ENCODE measurements around the gene ABCA6.

The ABCA6 gene

DNA sequence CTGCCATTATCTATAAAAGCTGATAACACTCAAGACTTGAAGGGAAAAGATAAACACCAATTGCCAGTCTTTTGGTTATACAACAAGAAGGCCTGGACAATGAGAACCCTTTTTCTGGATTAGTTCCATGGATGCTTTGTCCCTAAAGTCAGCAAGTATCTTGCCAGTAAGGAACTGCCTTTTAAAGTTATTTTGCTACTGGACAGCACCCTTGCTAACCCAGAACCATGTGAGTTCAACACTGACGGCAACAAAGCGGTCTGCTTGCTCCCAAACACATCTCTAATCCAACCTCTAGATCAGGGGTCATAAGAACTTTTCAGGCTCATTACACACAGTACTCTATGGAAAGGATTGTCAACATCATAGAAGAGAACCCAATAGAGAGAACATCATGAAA is 25.3 kb upstream of the ABCA6 start:
- ATAC-seq (replicated peaks; ENCODE audit: extremely low read depth, poor library complexity, severe bottlenecking) (no peak), DNase-seq (ENCODE audit: low spot score in 2 of 2) (no peak)
- Mint-ChIP-seq H3K36me3 (ENCODE audit: insufficient read depth) (no peaks in the 10 kb centered on the region), H3K4me1 (no peaks in the 10 kb centered on the region), H3K27me3 (no peaks in the 10 kb centered on the region), H3K27ac (ENCODE audit: low read depth) (no peak overlapping the region), H3K4me3 (no peak overlapping the region), H3K9me3 (no peaks in the 10 kb centered on the region)

DNA sequence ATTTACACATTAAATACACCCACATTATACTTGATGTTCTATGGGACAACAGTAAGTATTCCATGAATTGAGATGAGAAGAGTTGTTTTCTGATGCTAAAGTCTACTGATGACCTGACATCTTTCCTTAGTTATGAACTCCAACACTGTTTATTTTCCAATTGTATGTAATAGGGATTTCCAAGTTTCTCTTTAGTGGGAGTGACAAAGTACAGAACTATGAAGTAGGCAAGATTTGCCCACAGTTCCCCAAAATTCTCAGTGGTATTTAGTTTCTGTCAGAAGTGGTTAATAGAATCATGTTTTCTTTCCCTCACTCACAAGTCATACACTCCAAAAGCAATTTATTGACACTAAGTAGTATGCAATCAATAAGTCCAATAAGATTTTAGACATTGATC is 22.5 kb upstream of the ABCA6 start:
- DNase-seq (ENCODE audit: low spot score in 2 of 2) (no peak), ATAC-seq (replicated peaks; ENCODE audit: extremely low read depth, poor library complexity, severe bottlenecking) (no peak)
- Mint-ChIP-seq H3K27me3 (no peaks in the 10 kb centered on the region), H3K4me3 (no peak overlapping the region), H3K4me1 (no peaks in the 10 kb centered on the region), H3K9me3 (no peaks in the 10 kb centered on the region), H3K36me3 (ENCODE audit: insufficient read depth) (no peaks in the 10 kb centered on the region), H3K27ac (ENCODE audit: low read depth) (no peak overlapping the region)

DNA sequence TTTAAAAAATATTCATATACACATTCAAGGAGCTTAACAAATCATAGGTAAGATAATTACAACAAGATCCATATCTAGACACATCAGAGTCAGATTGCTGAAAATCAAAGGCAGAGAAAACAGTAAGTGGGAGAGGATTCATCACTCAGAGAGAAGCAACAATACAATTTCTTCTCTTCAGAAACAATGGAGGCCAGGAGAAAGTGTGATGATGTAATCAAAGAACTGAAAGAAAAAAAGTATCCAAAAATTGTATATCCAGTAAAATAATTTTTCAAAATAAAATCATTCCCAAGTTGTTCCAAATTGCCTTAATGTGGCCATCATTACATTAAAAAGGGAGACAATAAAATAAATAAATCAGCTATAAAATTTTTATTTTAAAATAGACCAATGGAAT is 17.7 kb upstream of the ABCA6 start:
- no peaks in the 10 kb centered on the region for H3K27me3 Mint-ChIP-seq
- H3K27ac Mint-ChIP-seq (ENCODE audit: low read depth), result no peak overlapping the region
- ATAC-seq (replicated peaks; ENCODE audit: extremely low read depth, poor library complexity, severe bottlenecking), result no peak
- no peaks in the 10 kb centered on the region for H3K9me3 Mint-ChIP-seq
- no peak overlapping the region for H3K4me3 Mint-ChIP-seq
- no peak for DNase-seq (ENCODE audit: low spot score in 2 of 2)
- no peaks in the 10 kb centered on the region for H3K4me1 Mint-ChIP-seq
- no peaks in the 10 kb centered on the region for H3K36me3 Mint-ChIP-seq (ENCODE audit: insufficient read depth)

GRCh38 chr17:69154267-69154666 is 12.6 kb upstream of the ABCA6 start:
- DNase-seq (ENCODE audit: low spot score in 2 of 2), result no peak
- H3K36me3 Mint-ChIP-seq (ENCODE audit: insufficient read depth), result no peaks in the 10 kb centered on the region
- H3K27ac Mint-ChIP-seq (ENCODE audit: low read depth), result no peak overlapping the region
- ATAC-seq (replicated peaks; ENCODE audit: extremely low read depth, poor library complexity, severe bottlenecking), result no peak
- H3K4me3 Mint-ChIP-seq, result no peak overlapping the region
- no peaks in the 10 kb centered on the region for H3K9me3 Mint-ChIP-seq
- H3K4me1 Mint-ChIP-seq, result no peaks in the 10 kb centered on the region
- peaks cover 7% of the 10 kb centered on the region for H3K27me3 Mint-ChIP-seq

GRCh38 chr17:69150333-69150732 is 8.6 kb upstream of the ABCA6 start:
- H3K36me3 Mint-ChIP-seq (ENCODE audit: insufficient read depth), result no peaks in the 10 kb centered on the region
- no peak overlapping the region for H3K27ac Mint-ChIP-seq (ENCODE audit: low read depth)
- H3K4me3 Mint-ChIP-seq, result no peak overlapping the region
- DNase-seq (ENCODE audit: low spot score in 2 of 2) (no peak), ATAC-seq (replicated peaks; ENCODE audit: extremely low read depth, poor library complexity, severe bottlenecking) (no peak)
- peaks cover 7% of the 10 kb centered on the region for H3K27me3 Mint-ChIP-seq
- no peaks in the 10 kb centered on the region for H3K4me1 Mint-ChIP-seq
- no peaks in the 10 kb centered on the region for H3K9me3 Mint-ChIP-seq

- Mint-ChIP-seq H3K9me3 (no peaks in the 10 kb centered on the region), H3K4me3 (no peak overlapping the region), H3K27me3 (peaks cover 28% of the 10 kb centered on the region), H3K27ac (ENCODE audit: low read depth) (no peak overlapping the region), H3K4me1 (no peaks in the 10 kb centered on the region), H3K36me3 (ENCODE audit: insufficient read depth) (no peaks in the 10 kb centered on the region)
- ATAC-seq (replicated peaks; ENCODE audit: extremely low read depth, poor library complexity, severe bottlenecking) (no peak), DNase-seq (ENCODE audit: low spot score in 2 of 2) (no peak)
Measured at GRCh38 chr17:69147460-69147859, 5.8 kb upstream of the ABCA6 start.

DNA sequence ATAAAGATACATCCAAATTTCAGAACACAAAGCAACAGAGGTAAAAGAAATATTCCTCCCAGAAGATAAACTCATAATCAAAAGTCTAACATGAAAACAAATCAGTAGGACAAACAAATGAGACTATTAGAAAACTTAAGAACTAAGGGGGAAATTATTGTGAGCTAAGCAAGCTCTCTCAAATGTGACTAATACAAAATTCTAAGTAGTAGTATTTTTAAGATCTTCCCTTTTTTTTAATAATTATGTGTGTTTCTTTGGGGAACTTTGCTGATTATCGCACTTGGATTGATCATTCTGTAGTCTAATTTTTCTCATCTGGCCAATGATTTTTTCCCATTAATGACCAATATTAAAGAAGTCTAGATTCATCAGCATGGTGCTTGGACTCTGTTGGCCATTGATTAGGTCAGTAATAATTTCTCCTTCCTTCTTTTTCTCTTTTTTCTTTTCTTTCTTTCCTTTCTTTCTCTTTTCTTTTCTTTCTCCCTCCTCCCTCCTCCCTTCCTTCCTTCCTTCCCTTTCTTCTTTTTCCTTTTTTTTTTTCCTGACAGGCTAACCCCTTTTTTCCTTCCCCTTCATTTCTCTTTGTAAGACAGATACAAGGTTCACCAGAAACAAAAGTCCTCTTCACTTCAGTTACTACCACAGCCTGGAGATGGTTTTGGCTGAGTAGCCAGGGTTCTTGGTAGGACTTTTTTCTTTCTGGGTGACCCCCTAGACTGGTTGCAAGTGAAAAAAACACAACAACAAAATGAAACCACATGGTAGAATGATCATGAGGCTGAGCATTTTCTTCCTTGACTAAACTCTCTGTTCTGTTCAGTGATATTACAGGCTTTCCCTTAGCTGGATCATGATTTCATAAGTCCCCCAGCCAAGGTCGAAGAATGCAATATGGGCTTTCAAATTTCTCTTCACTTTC is 2.9 kb upstream of the ABCA6 start:
- Mint-ChIP-seq H3K27ac (ENCODE audit: low read depth) (no peak overlapping the region), H3K9me3 (no peaks in the 10 kb centered on the region), H3K27me3 (peaks cover 30% of the 10 kb centered on the region), H3K4me3 (no peak overlapping the region), H3K4me1 (no peaks in the 10 kb centered on the region), H3K36me3 (ENCODE audit: insufficient read depth) (no peaks in the 10 kb centered on the region)
- DNase-seq (ENCODE audit: low spot score in 2 of 2) (no peak), ATAC-seq (replicated peaks; ENCODE audit: extremely low read depth, poor library complexity, severe bottlenecking) (no peak)

DNA sequence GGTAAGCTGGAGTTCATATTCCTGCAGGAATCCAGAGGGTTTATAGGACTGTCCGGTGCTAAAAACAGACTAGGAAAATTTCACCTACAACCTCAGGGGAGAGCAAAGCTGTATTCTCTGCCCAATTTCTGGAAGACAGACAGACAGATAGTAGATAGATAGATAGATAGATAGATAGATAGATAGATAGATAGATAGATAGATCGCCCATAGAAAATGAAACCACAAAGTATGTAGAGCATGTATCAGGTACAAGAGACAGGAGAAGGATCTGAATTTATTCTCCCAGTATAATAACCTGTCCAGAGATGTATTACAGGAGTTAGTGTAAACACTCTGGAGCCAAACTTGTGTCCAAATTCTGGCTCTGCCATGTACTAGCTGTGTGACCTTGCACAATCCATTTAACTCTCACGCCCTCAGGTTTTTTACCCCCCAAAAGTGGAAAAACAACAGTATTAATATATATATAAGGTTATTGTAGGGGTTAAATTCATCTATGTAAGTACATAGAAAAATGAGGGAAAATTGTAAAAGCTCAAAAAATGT is 2.1 kb upstream of the ABCA6 start:
- ATAC-seq (replicated peaks; ENCODE audit: extremely low read depth, poor library complexity, severe bottlenecking) (no peak), DNase-seq (ENCODE audit: low spot score in 2 of 2) (no peak)
- no peaks in the 10 kb centered on the region for H3K4me1 Mint-ChIP-seq
- no peaks in the 10 kb centered on the region for H3K9me3 Mint-ChIP-seq
- no peaks in the 10 kb centered on the region for H3K36me3 Mint-ChIP-seq (ENCODE audit: insufficient read depth)
- no peak overlapping the region for H3K27ac Mint-ChIP-seq (ENCODE audit: low read depth)
- peaks cover 30% of the 10 kb centered on the region for H3K27me3 Mint-ChIP-seq
- H3K4me3 Mint-ChIP-seq, result no peak overlapping the region

- Mint-ChIP-seq H3K36me3 (ENCODE audit: insufficient read depth) (no peaks in the 10 kb centered on the region), H3K9me3 (no peaks in the 10 kb centered on the region), H3K27ac (ENCODE audit: low read depth) (no peak overlapping the region), H3K4me1 (no peaks in the 10 kb centered on the region), H3K4me3 (no peak overlapping the region), H3K27me3 (peaks cover 30% of the 10 kb centered on the region)
- DNase-seq (ENCODE audit: low spot score in 2 of 2) (no peak), ATAC-seq (replicated peaks; ENCODE audit: extremely low read depth, poor library complexity, severe bottlenecking) (no peak)
Measured at GRCh38 chr17:69143151-69143550, 1.5 kb upstream of the ABCA6 start.

GRCh38 chr17:69142175-69142802 is 594 bp upstream of the ABCA6 start:
- no peak overlapping the region for H3K27ac Mint-ChIP-seq (ENCODE audit: low read depth)
- ATAC-seq (replicated peaks; ENCODE audit: extremely low read depth, poor library complexity, severe bottlenecking) (no peak), DNase-seq (ENCODE audit: low spot score in 2 of 2) (no peak)
- no peaks in the 10 kb centered on the region for H3K9me3 Mint-ChIP-seq
- no peak overlapping the region for H3K4me3 Mint-ChIP-seq
- peaks cover 30% of the 10 kb centered on the region for H3K27me3 Mint-ChIP-seq
- H3K36me3 Mint-ChIP-seq (ENCODE audit: insufficient read depth), result no peaks in the 10 kb centered on the region
- no peaks in the 10 kb centered on the region for H3K4me1 Mint-ChIP-seq

DNA sequence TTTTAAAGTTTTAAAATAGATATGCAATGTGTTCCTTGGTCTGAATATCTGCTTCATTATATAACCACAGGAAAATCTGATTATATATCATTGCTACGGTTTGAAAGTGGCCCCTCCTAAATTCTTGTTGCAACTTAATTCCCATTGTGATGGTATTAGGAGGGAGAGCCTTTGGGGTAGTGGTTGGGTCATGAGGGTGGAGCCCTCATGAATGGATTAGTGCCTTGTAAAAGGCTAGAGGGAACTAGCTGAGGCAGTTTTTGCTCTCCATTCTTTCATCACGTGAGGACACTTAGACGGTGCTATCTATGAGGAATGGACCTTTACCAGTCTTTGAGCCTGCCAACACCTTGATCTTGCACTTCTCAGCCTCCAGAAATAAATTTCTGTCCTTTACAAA is 7.6 kb downstream of the ABCA6 start:
- no peak overlapping the region for H3K4me3 Mint-ChIP-seq
- no peak overlapping the region for H3K27ac Mint-ChIP-seq (ENCODE audit: low read depth)
- H3K27me3 Mint-ChIP-seq, result no peaks in the 10 kb centered on the region
- H3K9me3 Mint-ChIP-seq, result no peaks in the 10 kb centered on the region
- DNase-seq (ENCODE audit: low spot score in 2 of 2) (no peak), ATAC-seq (replicated peaks; ENCODE audit: extremely low read depth, poor library complexity, severe bottlenecking) (no peak)
- H3K36me3 Mint-ChIP-seq (ENCODE audit: insufficient read depth), result no peaks in the 10 kb centered on the region
- no peaks in the 10 kb centered on the region for H3K4me1 Mint-ChIP-seq

GRCh38 chr17:69130627-69131296 is 10.9 kb downstream of the ABCA6 start:
- Mint-ChIP-seq H3K4me3 (no peak overlapping the region), H3K36me3 (ENCODE audit: insufficient read depth) (no peaks in the 10 kb centered on the region), H3K27me3 (no peaks in the 10 kb centered on the region), H3K27ac (ENCODE audit: low read depth) (no peak overlapping the region), H3K4me1 (no peaks in the 10 kb centered on the region), H3K9me3 (no peaks in the 10 kb centered on the region)
- no peak for ATAC-seq (replicated peaks; ENCODE audit: extremely low read depth, poor library complexity, severe bottlenecking)
- no peak for DNase-seq (ENCODE audit: low spot score in 2 of 2)
